NCI-H1048 (cell line): Measurements from ENCODE around the gene LEFTY1.

Experiments used
- DNase-seq: peaks from one replicate; lab custom pipeline; 2025; lab: John Stamatoyannopoulos, UW

Gene LEFTY1

DNA sequence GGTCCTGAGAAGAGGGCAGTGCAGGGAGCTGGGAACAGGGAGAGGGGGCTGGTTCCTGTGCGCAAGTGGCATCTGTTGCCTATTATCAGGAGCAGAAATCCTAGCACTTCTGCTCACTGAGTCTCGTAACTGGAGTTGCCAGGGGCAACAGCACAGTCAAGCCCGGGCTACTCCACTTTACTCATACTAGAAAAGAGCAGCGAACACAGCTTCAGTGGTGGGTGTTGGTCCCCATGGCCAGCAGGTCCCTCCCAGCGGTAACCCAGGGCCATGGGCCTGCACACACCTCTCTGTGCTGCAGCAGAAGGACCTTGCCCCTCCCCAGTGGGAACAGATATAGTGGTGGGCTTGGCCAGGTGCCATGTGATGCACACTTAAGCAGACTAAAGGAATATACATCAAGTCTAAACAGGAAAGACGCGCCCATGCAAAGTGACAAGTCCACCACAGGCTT, 26.6 kb upstream of the LEFTY1 start:
- no peak for DNase-seq

DNA sequence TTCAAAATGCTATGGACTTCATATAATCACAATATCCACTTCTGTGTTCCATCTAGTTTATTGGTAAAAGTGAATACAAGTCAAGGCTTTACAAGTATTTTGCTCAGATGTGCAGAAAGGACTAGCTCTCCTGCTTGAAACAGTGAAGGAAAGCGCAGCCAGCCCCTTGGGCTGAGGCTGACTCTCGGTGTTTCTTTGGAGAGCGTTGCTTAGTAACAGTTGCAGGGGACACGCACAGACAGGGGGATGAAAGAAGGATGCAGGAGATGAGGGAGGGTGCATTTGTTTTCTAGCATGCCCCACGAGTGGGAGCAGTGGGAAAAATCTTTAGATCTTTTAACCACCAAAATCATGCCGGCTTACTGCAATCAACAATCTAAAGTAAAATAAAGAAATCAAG, 26.0 kb upstream of the LEFTY1 start:
- no peak for DNase-seq

DNA sequence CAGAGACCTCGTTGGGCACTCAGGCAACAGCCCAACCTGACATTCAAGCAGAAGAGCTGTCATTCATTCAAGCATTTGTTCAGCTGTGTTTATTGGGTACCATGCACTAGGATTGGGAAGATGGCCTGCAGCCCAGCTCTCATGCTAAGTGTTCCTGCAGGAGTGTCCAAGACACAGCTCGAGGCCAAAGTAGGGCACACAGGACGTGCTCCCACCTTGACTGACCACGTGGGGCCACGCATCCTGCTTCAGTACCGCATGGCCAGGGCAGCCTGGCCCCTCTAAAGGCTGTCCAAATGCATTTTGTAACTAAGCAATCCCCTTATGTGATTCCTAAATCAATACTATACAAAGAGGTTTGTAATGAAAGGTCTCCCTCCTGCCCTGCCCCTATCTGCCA, 25.4 kb upstream of the LEFTY1 start:
- DNase-seq: no peak

DNA sequence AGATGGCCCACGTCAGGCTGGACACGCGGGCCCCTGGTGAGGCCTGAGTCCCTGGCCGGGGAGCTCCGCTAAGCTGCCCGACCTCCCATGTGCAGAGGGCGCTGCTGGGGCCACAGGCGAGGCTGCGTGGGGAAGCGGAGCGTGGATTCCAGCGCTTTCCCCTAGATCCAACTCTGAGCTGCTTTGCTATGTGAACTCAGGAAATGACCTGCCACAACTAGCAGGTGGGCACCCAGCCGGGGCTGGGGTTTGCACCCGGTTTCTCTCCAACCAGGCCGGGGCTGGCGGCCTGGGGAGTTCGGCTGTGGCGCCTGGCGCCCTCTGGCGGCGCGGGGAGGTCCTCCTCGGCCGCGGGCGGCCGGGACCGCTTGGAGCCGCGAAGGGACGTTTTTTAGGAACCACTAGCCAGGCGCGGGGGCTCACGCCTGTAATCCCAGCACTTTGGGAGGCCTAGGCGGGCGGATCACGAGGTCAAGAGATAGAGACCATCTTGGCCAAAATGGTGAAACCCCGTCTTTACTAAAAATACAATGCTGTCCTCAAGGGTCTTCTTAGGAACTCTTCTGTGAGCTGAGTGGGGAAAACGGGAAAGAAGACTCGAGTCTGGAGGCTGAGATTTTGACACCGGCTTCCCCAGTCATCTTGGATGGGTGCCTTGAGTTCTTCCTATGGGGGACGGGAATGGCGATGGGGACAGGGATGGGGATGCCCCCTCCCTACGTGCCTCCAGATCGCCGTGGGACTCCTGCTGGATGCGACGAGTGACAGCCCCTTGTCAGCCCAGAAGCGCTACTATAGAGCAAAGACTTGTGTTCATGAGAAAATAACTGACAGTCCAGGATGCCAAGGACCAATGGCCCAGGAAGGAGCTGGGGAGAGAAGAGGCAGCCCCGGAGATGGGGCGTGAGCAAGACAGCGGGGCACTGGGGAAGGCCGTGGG, 22.5 kb upstream of the LEFTY1 start:
- DNase-seq: peak; percentile 41

DNA sequence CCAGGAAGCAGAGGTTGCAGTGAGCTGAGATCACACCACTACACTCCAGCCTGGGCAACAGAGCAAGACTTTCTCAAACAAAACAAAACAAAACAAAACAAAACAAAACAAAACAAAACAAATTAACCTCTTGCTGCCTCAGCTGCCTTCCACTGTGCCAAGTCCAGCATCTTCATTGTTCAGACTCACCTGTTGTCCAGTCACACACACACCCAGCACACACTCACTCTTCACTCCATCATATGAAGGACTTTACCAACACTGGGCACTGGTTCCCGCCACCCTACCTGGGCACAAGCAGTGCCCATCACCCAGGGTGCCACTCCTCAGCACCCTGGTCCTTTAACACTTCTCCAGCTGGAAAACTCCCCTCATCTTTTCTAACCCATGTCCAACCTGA, 20.5 kb upstream of the LEFTY1 start:
- DNase-seq: no peak

DNA sequence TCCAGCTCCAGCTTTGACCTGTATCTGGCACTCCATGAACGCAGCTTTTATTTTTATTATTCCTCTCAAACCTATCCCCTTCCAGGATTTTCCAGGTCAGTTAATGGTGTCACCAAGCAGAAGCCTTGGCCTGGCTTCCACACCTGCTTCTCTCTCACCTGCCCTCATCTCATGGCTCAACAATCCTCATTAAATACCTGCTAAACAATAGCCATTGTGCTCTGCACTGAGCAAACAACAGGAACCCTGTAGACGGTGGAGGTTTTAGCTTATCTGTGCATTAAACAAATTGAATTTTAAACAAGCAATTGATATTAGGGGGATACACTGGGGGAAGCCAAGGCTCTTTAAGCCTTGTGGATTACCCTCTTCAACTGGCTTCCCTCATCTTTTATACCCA, 19.8 kb upstream of the LEFTY1 start:
- no peak for DNase-seq

DNA sequence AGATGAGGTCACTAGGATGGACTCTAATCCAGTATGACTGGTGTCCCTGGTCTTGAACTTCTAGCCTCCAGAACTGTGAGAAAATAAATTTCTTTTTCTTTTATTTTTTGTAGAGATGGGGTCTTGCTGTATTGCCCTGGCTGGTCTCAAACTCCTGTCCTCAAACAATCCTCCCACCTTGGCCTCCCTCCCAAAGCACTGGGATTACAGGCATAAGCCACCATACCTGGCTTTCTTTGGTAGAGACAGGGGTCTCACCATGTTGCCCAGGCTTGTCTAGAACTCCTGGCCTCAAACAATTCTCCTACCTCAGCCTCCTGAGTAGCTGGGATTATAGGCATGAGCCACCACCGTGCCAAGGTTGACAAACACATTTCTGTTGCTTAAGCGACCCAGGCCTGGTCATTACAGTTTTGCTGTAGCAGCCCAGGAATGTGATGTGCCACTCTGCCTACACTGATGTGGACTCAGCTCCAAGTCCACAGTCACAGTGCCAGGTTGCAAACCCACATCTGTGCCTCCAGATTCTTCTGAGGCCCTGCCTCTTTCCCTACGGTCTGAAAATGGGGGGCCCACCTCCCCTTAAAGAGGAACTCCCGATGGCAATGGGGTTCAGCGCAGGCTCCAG, 19.2 kb upstream of the LEFTY1 start:
- no peak for DNase-seq

DNA sequence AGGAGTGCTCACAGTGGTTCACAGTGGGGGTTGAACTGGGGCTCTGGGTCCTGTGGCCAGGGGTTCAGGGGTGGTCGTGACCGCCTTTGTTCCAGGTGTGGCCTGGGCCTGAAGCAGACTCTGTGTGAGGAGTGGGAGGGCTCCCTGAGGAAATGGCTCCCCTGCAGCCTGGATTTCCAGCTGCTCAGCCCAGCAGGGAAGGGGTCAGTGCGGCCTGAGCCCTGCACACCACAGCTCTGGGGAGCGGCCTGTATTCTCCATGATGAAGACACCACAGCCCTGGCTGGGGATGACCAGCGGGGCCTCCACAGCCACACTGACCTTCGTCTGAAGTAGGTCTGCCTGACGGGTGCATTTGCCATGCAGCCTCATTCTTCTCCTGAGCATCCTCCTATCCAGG, 18.4 kb upstream of the LEFTY1 start:
- no peak for DNase-seq

DNA sequence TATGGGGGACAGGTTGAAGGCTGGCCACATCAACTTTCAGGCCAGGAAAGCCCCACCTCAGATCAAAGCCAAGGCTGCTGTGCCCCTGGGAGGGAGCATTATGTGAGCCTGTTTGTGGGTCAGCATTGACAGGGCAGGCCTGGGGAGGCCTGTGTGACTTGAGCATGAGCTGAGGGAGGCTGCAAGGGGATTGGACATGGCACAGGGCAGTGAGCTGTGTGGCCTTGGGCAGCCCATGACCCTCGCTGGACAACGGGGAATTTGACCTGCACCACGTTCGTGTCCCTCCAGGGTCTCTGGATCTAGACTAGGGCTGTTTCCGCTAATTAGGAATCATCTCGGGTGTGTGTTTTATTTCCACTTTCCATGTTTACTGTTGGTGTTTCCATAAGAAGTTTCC, 17.5 kb upstream of the LEFTY1 start:
- DNase-seq: no peak

DNA sequence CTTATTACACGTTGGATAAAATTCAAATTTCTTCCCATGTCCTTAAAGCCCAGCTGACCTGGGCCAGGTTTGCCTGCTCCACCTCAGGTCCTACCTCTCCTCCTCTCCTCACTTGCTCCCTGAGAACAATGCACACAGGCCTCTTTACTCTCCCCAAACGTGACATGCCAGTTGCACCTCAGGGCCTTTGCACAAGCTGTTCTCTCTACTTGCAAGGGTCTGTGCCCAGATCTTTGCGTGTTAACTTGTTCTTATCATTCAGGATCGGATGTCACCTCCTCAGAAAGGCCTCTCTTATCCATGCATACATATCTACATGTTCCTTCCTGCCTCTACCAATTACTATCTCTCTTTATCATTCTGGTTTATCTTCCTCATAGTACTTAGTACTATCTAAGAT, 14.7 kb upstream of the LEFTY1 start:
- DNase-seq: no peak

DNA sequence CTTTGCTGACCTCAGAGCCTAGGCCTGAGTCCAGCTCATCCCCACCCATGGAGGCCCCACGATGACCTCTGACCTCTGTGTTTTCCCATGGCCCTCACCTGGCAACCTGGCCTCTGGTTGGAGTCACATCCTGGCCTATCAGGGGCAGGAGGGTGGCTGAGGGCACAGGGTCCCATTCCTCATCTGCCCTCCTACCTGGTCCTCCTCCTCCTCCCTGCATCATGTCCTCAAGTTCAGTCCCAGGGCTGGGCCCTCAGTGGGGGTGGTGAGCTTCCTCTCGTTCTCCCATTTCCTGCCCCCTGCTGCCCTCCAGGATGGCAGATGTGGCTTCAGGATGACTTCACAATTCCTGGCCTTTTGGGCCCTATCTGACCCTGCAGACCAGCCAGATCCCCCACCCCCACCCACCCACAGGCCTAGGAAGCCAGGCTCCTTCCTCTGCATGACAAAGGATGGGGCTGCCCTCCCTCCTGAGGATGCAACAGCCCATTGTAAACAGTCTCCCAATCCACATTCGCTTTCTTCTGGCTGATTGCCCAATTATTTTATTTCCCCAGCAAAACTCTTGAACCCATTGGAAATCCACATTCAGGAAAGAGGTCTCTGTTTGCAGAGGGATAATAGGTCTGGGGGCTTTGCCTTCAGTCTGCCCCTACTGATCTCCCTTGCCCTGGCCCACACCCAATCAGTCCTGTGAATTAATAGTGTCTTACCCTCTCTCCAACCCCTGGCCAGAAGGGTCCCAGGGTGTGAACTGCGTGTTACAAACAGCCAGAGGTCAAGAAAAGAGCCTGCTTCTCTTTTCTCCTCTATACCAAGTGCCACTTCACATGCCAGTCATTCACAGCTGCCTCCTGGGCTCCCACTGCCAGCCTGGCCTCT, 10.3 kb upstream of the LEFTY1 start:
- DNase-seq: no peak

DNA sequence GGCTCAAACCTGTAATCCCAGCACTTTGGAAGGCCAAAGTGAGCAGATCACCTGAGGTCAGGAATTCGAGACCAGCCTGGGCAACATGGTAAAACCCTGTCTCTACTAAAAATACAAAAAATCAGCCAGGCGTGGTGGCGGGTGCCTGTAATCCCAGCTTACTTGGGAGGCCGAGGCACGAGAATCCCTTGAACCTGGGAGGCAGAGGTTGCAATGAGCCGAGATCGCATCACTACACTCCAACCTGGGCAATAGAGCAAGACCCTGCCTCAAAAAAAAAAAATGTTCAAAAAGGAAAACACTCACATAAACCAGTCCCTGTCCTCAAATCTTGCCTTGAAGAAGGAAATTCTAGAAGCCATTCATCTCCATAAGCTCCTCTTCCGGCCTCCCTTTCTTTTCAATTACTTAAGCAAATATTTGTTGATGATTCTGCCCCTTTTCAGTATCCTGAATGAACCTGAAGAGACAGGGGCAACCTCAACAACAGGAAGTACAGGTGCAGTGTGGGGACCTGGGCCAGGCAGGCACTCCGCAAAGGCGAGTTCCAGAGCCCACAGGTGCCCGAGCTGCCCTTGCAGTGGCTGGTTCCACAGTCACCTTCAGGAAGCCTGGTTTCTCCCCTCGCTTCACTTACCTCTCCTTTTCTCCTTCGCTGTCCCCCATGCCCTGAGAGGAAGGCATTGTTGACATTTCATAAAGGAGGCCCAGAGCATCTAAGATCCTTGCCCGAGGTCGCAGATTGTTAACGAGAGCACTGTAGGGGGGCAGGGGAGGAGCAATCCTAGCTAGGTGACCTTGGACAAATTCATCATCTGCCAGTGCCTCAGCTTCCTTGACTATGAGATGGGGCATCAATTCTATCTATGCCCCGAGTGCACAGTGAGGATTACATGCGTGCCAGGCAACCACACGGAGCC, 8.9 kb upstream of the LEFTY1 start:
- no peak for DNase-seq

DNA sequence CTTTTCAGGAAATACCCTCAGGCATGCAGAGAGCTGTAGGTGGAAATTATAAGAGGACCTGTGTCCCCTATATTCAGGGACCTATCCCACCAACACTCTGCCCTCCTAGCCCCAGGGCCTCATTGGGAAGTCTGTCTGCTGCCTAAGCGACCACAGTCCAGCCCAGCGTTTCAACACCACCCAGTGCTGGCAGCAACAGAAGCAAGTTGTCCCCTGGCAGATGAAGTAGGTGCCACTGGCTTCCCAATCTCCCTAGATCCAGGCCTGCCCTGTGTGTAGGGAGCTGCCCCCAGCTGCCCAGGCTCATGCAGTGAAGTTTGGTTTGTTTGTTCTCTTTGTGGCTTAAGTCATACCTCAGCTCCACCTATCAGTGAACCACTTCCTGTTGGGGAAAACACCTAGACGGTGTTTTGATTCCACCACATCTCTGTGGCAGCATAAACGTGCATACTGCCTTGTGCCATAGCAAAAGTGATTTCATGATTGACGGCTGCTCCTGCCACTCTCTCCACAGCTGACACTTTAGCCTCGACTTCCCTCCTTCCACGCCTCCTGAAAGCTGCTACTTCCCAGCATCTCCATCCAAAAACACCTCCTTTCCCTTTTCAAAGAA, 8.1 kb upstream of the LEFTY1 start:
- DNase-seq: no peak

DNA sequence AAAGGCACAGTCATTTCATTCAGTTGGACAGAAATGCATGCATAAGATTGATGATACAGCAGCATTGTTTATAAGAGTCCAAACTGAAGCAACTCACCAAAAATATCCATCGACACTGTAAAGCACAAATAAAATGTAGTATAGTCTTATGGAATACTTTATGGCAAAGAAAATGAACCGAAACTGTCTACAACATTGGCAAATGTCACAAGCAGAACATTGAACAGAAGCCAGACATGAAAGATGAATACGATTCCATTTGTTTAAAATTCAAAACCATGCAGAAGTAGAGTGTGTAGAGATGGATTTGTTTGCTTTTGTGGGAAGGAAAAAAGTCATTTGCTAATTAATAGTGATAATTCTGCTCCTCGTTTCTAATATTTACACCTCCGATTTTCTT, 7.5 kb upstream of the LEFTY1 start:
- no peak for DNase-seq

DNA sequence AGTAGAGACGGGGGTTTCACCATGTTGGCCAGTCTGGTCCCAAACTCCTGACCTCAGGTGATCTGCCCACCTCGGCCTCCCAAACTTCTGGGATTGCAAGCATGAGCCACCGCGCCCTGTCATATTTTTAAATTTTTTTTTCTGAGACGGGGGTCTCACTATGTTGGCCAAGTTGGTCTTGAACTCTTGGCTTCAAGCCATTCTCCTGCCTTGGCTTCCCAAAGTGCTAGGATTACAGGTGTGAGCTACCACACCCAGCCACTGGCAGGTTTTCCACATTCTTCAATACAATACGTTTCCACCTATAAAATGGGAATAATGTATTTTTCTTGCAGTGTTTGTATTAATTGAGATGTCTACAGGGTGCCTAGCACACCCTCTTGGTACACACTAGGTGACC, 3.4 kb upstream of the LEFTY1 start:
- DNase-seq: no peak

DNA sequence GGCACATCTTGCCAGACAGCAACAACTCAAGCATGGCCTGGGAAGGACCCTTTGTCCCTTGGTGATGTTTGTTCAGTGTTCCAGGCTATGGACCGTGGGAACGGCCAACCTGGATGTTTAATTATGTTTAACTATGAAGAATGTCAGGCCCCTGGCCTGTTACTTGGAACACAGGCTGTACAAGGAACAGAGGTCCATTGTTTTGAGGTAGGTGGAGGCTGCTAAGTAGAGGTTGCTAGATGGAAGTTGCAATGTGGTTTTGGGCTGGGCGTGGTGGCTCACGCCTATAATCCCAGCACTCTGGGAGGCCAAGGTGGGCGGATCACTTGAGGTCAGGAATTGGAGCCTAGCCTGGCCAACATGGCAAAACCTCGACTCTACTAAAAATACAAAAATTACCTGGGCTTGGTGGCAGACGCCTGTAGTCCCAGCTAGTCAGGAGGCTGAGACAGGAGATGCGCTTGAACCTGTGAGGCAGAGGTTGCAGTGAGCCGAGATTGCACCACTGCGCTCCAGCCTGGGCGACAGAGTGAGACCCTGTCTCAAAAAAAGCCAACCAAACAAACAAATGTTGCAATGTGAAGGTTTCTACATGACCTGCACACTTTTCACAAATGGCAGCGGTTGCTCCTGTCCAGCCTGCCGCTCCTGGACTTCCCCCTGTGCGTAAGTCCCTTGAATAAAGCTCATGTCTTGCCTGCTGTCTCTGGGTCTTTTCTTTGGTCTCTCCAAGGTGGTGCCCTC, 2.5 kb upstream of the LEFTY1 start:
- no peak for DNase-seq

DNA sequence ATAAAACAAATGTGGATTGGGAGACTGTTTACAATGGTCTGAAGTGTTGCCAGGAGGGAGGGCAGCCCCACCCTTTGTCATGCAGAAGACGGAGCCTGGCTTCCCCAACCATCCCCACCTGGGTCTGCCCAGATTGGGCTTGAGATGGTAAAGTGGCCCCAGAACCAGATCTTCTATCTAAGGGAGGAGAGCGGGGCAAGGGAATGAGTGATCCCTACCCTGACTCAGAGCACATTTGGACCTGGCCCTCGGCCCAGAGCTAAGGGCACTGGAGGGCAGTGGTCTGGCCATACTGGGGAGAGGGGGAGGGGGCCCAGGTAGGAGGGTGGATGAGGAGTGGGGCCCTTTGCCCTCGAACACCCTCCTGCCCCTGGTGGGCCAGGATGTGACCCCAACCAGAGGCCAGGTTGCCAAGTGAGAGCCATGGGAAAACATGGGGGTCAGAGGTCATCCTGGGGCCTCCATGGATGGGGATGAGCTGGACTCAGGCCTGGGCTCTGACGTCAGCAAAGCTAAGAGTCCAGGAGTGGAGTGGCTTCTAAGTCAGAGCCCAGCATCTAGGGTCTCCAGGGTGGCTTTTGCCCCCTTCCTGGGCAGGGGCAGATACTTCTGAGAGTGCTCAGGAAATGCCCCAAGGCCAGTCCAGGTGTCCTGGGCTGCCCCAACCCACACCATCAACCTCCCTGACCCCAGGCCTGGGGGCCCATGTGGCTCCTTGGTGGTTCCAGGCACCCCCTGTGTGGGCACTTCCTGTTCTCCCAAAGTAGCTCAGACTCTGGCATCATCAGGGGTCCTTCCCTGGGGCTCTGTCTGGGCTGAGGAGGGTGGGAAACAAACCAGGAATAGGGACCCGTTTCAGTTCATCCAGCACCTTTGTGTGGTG, 1.6 kb upstream of the LEFTY1 start:
- DNase-seq: no peak

DNA sequence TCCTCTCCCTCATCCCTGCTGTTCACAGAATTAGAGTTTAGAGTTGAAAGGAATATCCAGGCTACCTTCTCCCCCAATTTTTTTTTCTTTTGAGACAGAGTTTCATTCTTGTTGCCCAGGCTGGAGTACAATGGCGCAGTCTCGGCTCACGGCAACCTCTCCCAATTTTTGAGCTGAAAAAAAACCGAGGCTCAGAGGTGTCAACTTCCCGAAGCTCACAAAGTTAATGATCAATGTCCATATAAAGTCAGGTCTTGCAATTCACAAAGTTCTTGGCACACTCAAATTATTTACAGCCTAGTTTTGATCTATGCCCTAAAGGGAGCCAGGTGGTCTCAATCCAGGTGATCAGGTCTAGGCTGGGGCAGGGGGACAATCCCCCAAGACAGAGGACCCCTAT, 797 bp upstream of the LEFTY1 start:
- DNase-seq: no peak

DNA sequence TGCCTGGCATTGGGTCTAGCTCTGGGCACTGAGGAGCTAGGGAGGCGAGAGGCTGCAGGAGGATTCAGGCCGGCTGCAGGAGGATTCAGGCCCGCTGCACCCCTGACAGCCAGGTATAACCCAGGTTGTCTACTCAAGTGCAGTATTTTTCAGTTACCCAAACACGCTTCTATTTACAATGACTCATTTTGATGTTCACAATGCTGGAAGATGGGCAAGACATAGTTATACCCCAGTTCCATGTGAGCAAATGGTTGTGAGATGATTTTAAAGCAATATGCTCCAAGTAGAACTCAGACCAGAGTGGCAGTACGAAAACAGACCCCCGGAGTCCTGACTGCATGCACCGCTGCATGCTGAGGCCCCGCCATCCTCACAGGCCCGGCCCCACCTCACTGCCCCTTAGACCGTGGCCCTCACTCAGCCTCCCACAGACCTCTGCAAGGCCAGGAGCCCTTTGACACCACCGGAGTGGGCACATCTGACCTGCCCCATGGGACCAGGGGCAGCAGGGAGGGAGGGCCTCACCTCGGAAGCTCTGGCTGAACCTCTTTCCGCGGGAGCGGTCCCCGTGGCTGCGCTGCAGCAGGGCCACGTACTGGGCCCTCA, 553 bp downstream of the LEFTY1 start:
- no peak for DNase-seq
